ENCODE results near the gene MARCHF2.

MARCHF2 gene

GRCh38 chr19:8451377-8451776, 38.3 kb downstream of the MARCHF2 start:
- no peak overlapping the region for H3K27ac ChIP-seq (ENCODE audit: low read length)
- no peaks in the 10 kb centered on the region for H3K9me3 ChIP-seq (ENCODE audit: insufficient read depth, low read depth, low read length)
- H3K4me1 ChIP-seq (ENCODE audit: insufficient read depth, low read length): peaks cover 43% of the 10 kb centered on the region
- H3K4me3 ChIP-seq (ENCODE audit: low read length): 0 out of 2 replicates have a peak overlapping the region, but pooled peaks have one; percentile 6
- peaks cover 73% of the 10 kb centered on the region for H3K36me3 ChIP-seq (ENCODE audit: insufficient read depth, low read depth, low read length)
- no peak overlapping the region for H3K9ac ChIP-seq (ENCODE audit: low read depth, low read length)
- H3K27me3 ChIP-seq (ENCODE audit: insufficient read depth, low read length): no peaks in the 10 kb centered on the region

- Histone ChIP-seq H3K27ac (ENCODE audit: low read length) (no peak overlapping the region), H3K27me3 (ENCODE audit: insufficient read depth, low read length) (no peaks in the 10 kb centered on the region), H3K4me3 (ENCODE audit: low read length) (0 out of 2 replicates have a peak overlapping the region, but pooled peaks have one; percentile 6), H3K9me3 (ENCODE audit: insufficient read depth, low read depth, low read length) (no peaks in the 10 kb centered on the region), H3K9ac (ENCODE audit: low read depth, low read length) (no peak overlapping the region), H3K36me3 (ENCODE audit: insufficient read depth, low read depth, low read length) (peaks cover 73% of the 10 kb centered on the region), H3K4me1 (ENCODE audit: insufficient read depth, low read length) (peaks cover 40% of the 10 kb centered on the region)
Measured at GRCh38 chr19:8451885-8452284, 38.8 kb downstream of the MARCHF2 start.

GRCh38 chr19:8452446-8453123, 39.5 kb downstream of the MARCHF2 start:
- H3K9ac ChIP-seq (ENCODE audit: low read depth, low read length): no peak overlapping the region
- no peaks in the 10 kb centered on the region for H3K9me3 ChIP-seq (ENCODE audit: insufficient read depth, low read depth, low read length)
- no peak overlapping the region for H3K27ac ChIP-seq (ENCODE audit: low read length)
- no peak overlapping the region for H3K4me3 ChIP-seq (ENCODE audit: low read length)
- H3K36me3 ChIP-seq (ENCODE audit: insufficient read depth, low read depth, low read length): peaks cover 73% of the 10 kb centered on the region
- peaks cover 39% of the 10 kb centered on the region for H3K4me1 ChIP-seq (ENCODE audit: insufficient read depth, low read length)
- no peaks in the 10 kb centered on the region for H3K27me3 ChIP-seq (ENCODE audit: insufficient read depth, low read length)

GRCh38 chr19:8453616-8454015, 40.5 kb downstream of the MARCHF2 start:
- peaks cover 45% of the 10 kb centered on the region for H3K4me1 ChIP-seq (ENCODE audit: insufficient read depth, low read length)
- no peaks in the 10 kb centered on the region for H3K27me3 ChIP-seq (ENCODE audit: insufficient read depth, low read length)
- H3K4me3 ChIP-seq (ENCODE audit: low read length): no peak overlapping the region
- H3K9me3 ChIP-seq (ENCODE audit: insufficient read depth, low read depth, low read length): no peaks in the 10 kb centered on the region
- H3K27ac ChIP-seq (ENCODE audit: low read length): no peak overlapping the region
- H3K9ac ChIP-seq (ENCODE audit: low read depth, low read length): no peak overlapping the region
- H3K36me3 ChIP-seq (ENCODE audit: insufficient read depth, low read depth, low read length): peaks cover 78% of the 10 kb centered on the region

- Histone ChIP-seq H3K27ac (ENCODE audit: low read length) (no peak overlapping the region), H3K9ac (ENCODE audit: low read depth, low read length) (no peak overlapping the region), H3K27me3 (ENCODE audit: insufficient read depth, low read length) (no peaks in the 10 kb centered on the region), H3K4me3 (ENCODE audit: low read length) (no peak overlapping the region), H3K36me3 (ENCODE audit: insufficient read depth, low read depth, low read length) (peaks cover 78% of the 10 kb centered on the region), H3K9me3 (ENCODE audit: insufficient read depth, low read depth, low read length) (no peaks in the 10 kb centered on the region), H3K4me1 (ENCODE audit: insufficient read depth, low read length) (peaks cover 45% of the 10 kb centered on the region)
Measured at GRCh38 chr19:8454218-8454617, 41.1 kb downstream of the MARCHF2 start.

GRCh38 chr19:8455018-8455417, 41.9 kb downstream of the MARCHF2 start:
- Histone ChIP-seq H3K4me1 (ENCODE audit: insufficient read depth, low read length) (peaks cover 47% of the 10 kb centered on the region), H3K36me3 (ENCODE audit: insufficient read depth, low read depth, low read length) (peaks cover 84% of the 10 kb centered on the region)

GRCh38 chr19:8456064-8456463, 43.0 kb downstream of the MARCHF2 start:
- Histone ChIP-seq H3K4me3 (ENCODE audit: low read length) (no peak overlapping the region), H3K27me3 (ENCODE audit: insufficient read depth, low read length) (no peaks in the 10 kb centered on the region), H3K9me3 (ENCODE audit: insufficient read depth, low read depth, low read length) (no peaks in the 10 kb centered on the region), H3K27ac (ENCODE audit: low read length) (no peak overlapping the region), H3K4me1 (ENCODE audit: insufficient read depth, low read length) (peaks cover 52% of the 10 kb centered on the region), H3K36me3 (ENCODE audit: insufficient read depth, low read depth, low read length) (peaks cover 95% of the 10 kb centered on the region), H3K9ac (ENCODE audit: low read depth, low read length) (no peak overlapping the region)

More at GRCh38 chr19:8455018-8455417, 41.9 kb downstream of the MARCHF2 start:
- Histone ChIP-seq H3K9ac (ENCODE audit: low read depth, low read length) (no peak overlapping the region), H3K27ac (ENCODE audit: low read length) (no peak overlapping the region), H3K27me3 (ENCODE audit: insufficient read depth, low read length) (no peaks in the 10 kb centered on the region), H3K9me3 (ENCODE audit: insufficient read depth, low read depth, low read length) (no peaks in the 10 kb centered on the region), H3K4me3 (ENCODE audit: low read length) (no peak overlapping the region)

GRCh38 chr19:8457209-8457608, 44.1 kb downstream of the MARCHF2 start:
- Histone ChIP-seq H3K4me1 (ENCODE audit: insufficient read depth, low read length) (peaks cover 44% of the 10 kb centered on the region), H3K27me3 (ENCODE audit: insufficient read depth, low read length) (no peaks in the 10 kb centered on the region), H3K27ac (ENCODE audit: low read length) (no peak overlapping the region), H3K9me3 (ENCODE audit: insufficient read depth, low read depth, low read length) (no peaks in the 10 kb centered on the region), H3K36me3 (ENCODE audit: insufficient read depth, low read depth, low read length) (peaks cover 95% of the 10 kb centered on the region), H3K9ac (ENCODE audit: low read depth, low read length) (no peak overlapping the region), H3K4me3 (ENCODE audit: low read length) (no peak overlapping the region)

- peaks cover 47% of the 10 kb centered on the region for H3K4me1 ChIP-seq (ENCODE audit: insufficient read depth, low read length)
- no peaks in the 10 kb centered on the region for H3K27me3 ChIP-seq (ENCODE audit: insufficient read depth, low read length)
- H3K9me3 ChIP-seq (ENCODE audit: insufficient read depth, low read depth, low read length): no peaks in the 10 kb centered on the region
- no peak overlapping the region for H3K27ac ChIP-seq (ENCODE audit: low read length)
- no peak overlapping the region for H3K9ac ChIP-seq (ENCODE audit: low read depth, low read length)
- H3K4me3 ChIP-seq (ENCODE audit: low read length): no peak overlapping the region
- peaks cover 95% of the 10 kb centered on the region for H3K36me3 ChIP-seq (ENCODE audit: insufficient read depth, low read depth, low read length)
Measured at GRCh38 chr19:8457827-8458226, 44.7 kb downstream of the MARCHF2 start.

GRCh38 chr19:8458380-8458779, 45.3 kb downstream of the MARCHF2 start:
- H3K4me1 ChIP-seq (ENCODE audit: insufficient read depth, low read length): peaks cover 47% of the 10 kb centered on the region

GRCh38 chr19:8459095-8459494, 46.0 kb downstream of the MARCHF2 start:
- 0 out of 2 replicates have a peak overlapping the region, but pooled peaks have one; percentile 4 for H3K9ac ChIP-seq (ENCODE audit: low read depth, low read length)
- no peaks in the 10 kb centered on the region for H3K27me3 ChIP-seq (ENCODE audit: insufficient read depth, low read length)
- H3K4me3 ChIP-seq (ENCODE audit: low read length): no peak overlapping the region
- peaks cover 96% of the 10 kb centered on the region for H3K36me3 ChIP-seq (ENCODE audit: insufficient read depth, low read depth, low read length)
- peaks cover 43% of the 10 kb centered on the region for H3K4me1 ChIP-seq (ENCODE audit: insufficient read depth, low read length)
- H3K9me3 ChIP-seq (ENCODE audit: insufficient read depth, low read depth, low read length): no peaks in the 10 kb centered on the region
- no peak overlapping the region for H3K27ac ChIP-seq (ENCODE audit: low read length)

More at GRCh38 chr19:8458380-8458779, 45.3 kb downstream of the MARCHF2 start:
- H3K9me3 ChIP-seq (ENCODE audit: insufficient read depth, low read depth, low read length): no peaks in the 10 kb centered on the region
- no peak overlapping the region for H3K9ac ChIP-seq (ENCODE audit: low read depth, low read length)
- no peak overlapping the region for H3K4me3 ChIP-seq (ENCODE audit: low read length)
- H3K36me3 ChIP-seq (ENCODE audit: insufficient read depth, low read depth, low read length): peaks cover 96% of the 10 kb centered on the region
- H3K27me3 ChIP-seq (ENCODE audit: insufficient read depth, low read length): no peaks in the 10 kb centered on the region
- no peak overlapping the region for H3K27ac ChIP-seq (ENCODE audit: low read length)

GRCh38 chr19:8459520-8460270, 46.6 kb downstream of the MARCHF2 start:
- Histone ChIP-seq H3K27me3 (ENCODE audit: insufficient read depth, low read length) (no peaks in the 10 kb centered on the region), H3K27ac (ENCODE audit: low read length) (no peak overlapping the region), H3K36me3 (ENCODE audit: insufficient read depth, low read depth, low read length) (peaks cover 99% of the 10 kb centered on the region), H3K4me1 (ENCODE audit: insufficient read depth, low read length) (peaks cover 43% of the 10 kb centered on the region), H3K9me3 (ENCODE audit: insufficient read depth, low read depth, low read length) (no peaks in the 10 kb centered on the region), H3K9ac (ENCODE audit: low read depth, low read length) (no peak overlapping the region), H3K4me3 (ENCODE audit: low read length) (no peak overlapping the region)

Data from iPS-20b (cell line).